CD14-positive monocyte (primary cell): ENCODE measurements around the gene DHFR2. TPM values are rescaled to one million over a fixed set of nuclear protein-coding genes. Genes with fewer than 3 reads are reported as not detected.

ENCODE experiments used
- DNase-seq, 3 donors: peaks; one replicate each; pipeline ENCODE4 v3.0.0-alpha.2; 2011 to 2022
- H2AFZ ChIP-seq: 2 replicates; pipeline ENCODE4 v1.6.0; 2012; ENCODE audit warnings: mild to moderate bottlenecking, low read depth, low read length, inconsistent platforms; ENCODE audit not compliant: insufficient read depth, poor library complexity, severe bottlenecking
- H3K27ac ChIP-seq, 2 donors: 1 replicate in 1 of 2; 2 replicates in 1 of 2; pipeline ENCODE4 v1.5.1; 2012 to 2013; ENCODE audit warnings: low read length in 2 of 2, control low read depth in 1 of 2, inconsistent platforms in 1 of 2, low read depth in 1 of 2, mild to moderate bottlenecking in 1 of 2
- H3K27me3 ChIP-seq, 2 donors: one replicate each; pipeline versions ENCODE4 v1.6.0 to v1.6.1; 2011 to 2013; ENCODE audit warnings: low read length in 2 of 2; ENCODE audit not compliant: control insufficient read depth in 2 of 2, insufficient read depth in 2 of 2
- H3K36me3 ChIP-seq, 2 donors: replicated peaks in 1 of 2; 1 replicate in 1 of 2; 2 replicates in 1 of 2; pipeline versions ENCODE4 v1.5.1 to v1.6.1; 2012 to 2013; ENCODE audit warnings: low read length in 2 of 2, control low read depth in 1 of 2, inconsistent platforms in 1 of 2, mild to moderate bottlenecking in 1 of 2; ENCODE audit not compliant: insufficient read depth in 2 of 2, control insufficient read depth in 1 of 2
- H3K4me1 ChIP-seq, 2 donors: 1 replicate in 1 of 2; 2 replicates in 1 of 2; pipeline versions ENCODE4 v1.5.1 to v1.6.1; 2012 to 2013; ENCODE audit warnings: low read length in 2 of 2, control low read depth in 1 of 2, inconsistent platforms in 1 of 2, mild to moderate bottlenecking in 1 of 2, moderate library complexity in 1 of 2; ENCODE audit not compliant: insufficient read depth in 2 of 2, control insufficient read depth in 1 of 2
- H3K4me2 ChIP-seq: replicated peaks from 2 replicates; pipeline ENCODE3; 2012; ENCODE audit warnings: low read length, moderate library complexity, mild to moderate bottlenecking; ENCODE audit not compliant: poor library complexity, severe bottlenecking; ENCODE audit errors: extremely low read depth
- H3K4me3 ChIP-seq, 3 experiments: fragments of 200-600 bp in 1 of 3; sonication (generic) in 1 of 3; replicated peaks in 1 of 3; 1 replicate in 2 of 3; 2 replicates in 1 of 3; pipeline ENCODE4 v1.5.1; 2011 to 2013; ENCODE audit warnings: low read length in 3 of 3, mild to moderate bottlenecking in 3 of 3, control low read depth in 2 of 3, low read depth in 2 of 3, inconsistent platforms in 1 of 3, moderate library complexity in 1 of 3
- H3K79me2 ChIP-seq: 2 replicates; pipeline ENCODE4 v1.6.0; 2012; ENCODE audit warnings: mild to moderate bottlenecking, control low read depth, inconsistent platforms, low read length, moderate library complexity; ENCODE audit not compliant: insufficient read depth
- H3K9ac ChIP-seq: 2 replicates; pipeline ENCODE4 v1.6.0; 2017; ENCODE audit warnings: low read length, mild to moderate bottlenecking; ENCODE audit not compliant: insufficient read depth, poor library complexity, severe bottlenecking
- H3K9me3 ChIP-seq, 2 donors: replicated peaks in 1 of 2; 1 replicate in 1 of 2; 2 replicates in 1 of 2; pipeline versions ENCODE4 v1.5.1 to v1.6.1; 2012 to 2013; ENCODE audit warnings: low read length in 2 of 2, control low read depth in 1 of 2; ENCODE audit not compliant: control insufficient read depth in 1 of 2, insufficient read depth in 1 of 2
- H4K20me1 ChIP-seq: 2 replicates; pipeline ENCODE4 v1.6.0; 2012; ENCODE audit warnings: mild to moderate bottlenecking, low read length, control low read depth, moderate library complexity; ENCODE audit not compliant: insufficient read depth
- H3K27ac Mint-ChIP-seq, 7 donors: one replicate each; pipeline ENCODE4 v1.8.0; 2020; ENCODE audit warnings: mild to moderate bottlenecking in 7 of 7, mixed read lengths in 7 of 7, moderate library complexity in 6 of 7, inconsistent platforms in 2 of 7
- H3K27me3 Mint-ChIP-seq, 3 donors: one replicate each; pipeline ENCODE4 v1.8.0; 2021 to 2022; ENCODE audit warnings: low read depth in 3 of 3, mild to moderate bottlenecking in 3 of 3, mixed read lengths in 3 of 3, moderate library complexity in 3 of 3, inconsistent platforms in 1 of 3
- H3K36me3 Mint-ChIP-seq, 2 donors: one replicate each; pipeline ENCODE4 v1.8.0; 2020; ENCODE audit warnings: mixed read lengths in 2 of 2, inconsistent platforms in 1 of 2, mild to moderate bottlenecking in 1 of 2
- H3K4me1 Mint-ChIP-seq: one replicate; pipeline ENCODE4 v1.8.0; 2020; ENCODE audit warnings: mild to moderate bottlenecking, mixed read lengths
- H3K4me3 Mint-ChIP-seq, 2 donors: one replicate each; pipeline ENCODE4 v1.8.0; 2020; ENCODE audit warnings: mild to moderate bottlenecking in 2 of 2, mixed read lengths in 2 of 2, moderate library complexity in 1 of 2
- H3K9me3 Mint-ChIP-seq, 7 donors: one replicate each; pipeline ENCODE4 v1.8.0; 2020 to 2022; ENCODE audit warnings: mixed read lengths in 7 of 7, mild to moderate bottlenecking in 6 of 7, moderate library complexity in 6 of 7, inconsistent platforms in 2 of 7
- CTCF ChIP-seq: fragments of 200-600 bp; IDR thresholded peaks from one replicate; pipeline ENCODE4 v1.8.0; 2022; ENCODE audit warnings: antibody characterized with exemption, mild to moderate bottlenecking
- WGBS: methylation state at CpG from one replicate; pipeline ENCODE4 v1.1.5; 2013; ENCODE audit warnings: missing lambda C conversion rate; ENCODE audit not compliant: insufficient coverage; 5-methylcytosine and 5-hydroxymethylcytosine counted together
- intact Hi-C, 2 donors: fragments of 100-400 bp; cut with micrococcal nuclease; formaldehyde crosslinking; loops; one replicate each; pipeline versions ENCODE4 v1.15.0 to v1.15.1; 2023
- polyA plus RNA-seq, 3 donors: library from polyadenylated mRNA; depleted of rRNA in 1 of 3; unstranded in 2 of 3; stranded (reverse) in 1 of 3; fragments of 300-500 nt in 2 of 3; fragments of >200 nt in 1 of 3; fragmentation: Illumina TruSeq in 2 of 3; gene quantifications; 1 replicate in 2 of 3; 2 replicates in 1 of 3; pipeline ENCODE4 v1.2.3, GENCODE V29; 2012 to 2021

The DHFR2 gene
- polyA plus RNA-seq, 3 donors: 0.35 to 2.8 (median 1.2) TPM

- Mint-ChIP-seq H3K4me3 (no peak overlapping the region), H3K27me3 (peaks cover 0 to 1% (median 0%) of the 10 kb centered on the region in 3 donors), H3K4me1 (peaks cover 36% of the 10 kb centered on the region), H3K36me3 (peaks cover 26 to 27% of the 10 kb centered on the region in 2 donors), H3K9me3 (peaks cover 0 to 4% (median 2%) of the 10 kb centered on the region in 7 donors), H3K27ac (peak overlapping the region in 3 of 7 donors; percentile 23 to 57 (median 38))
- Histone ChIP-seq H3K4me2 (no peak overlapping the region), H3K27ac (peak overlapping the region in 1 of 2 donors; percentile 94), H2AFZ (no peak overlapping the region), H3K36me3 (peaks cover 0 to 26% of the 10 kb centered on the region in 2 donors), H3K27me3 (no peaks in the 10 kb centered on the region), H3K79me2 (peaks cover 71% of the 10 kb centered on the region), H4K20me1 (peaks cover 25% of the 10 kb centered on the region), H3K9me3 (no peaks in the 10 kb centered on the region), H3K9ac (no peak overlapping the region), H3K4me1 (peaks cover 31 to 39% of the 10 kb centered on the region in 2 donors), H3K4me3 (no peak overlapping the region)
- TF ChIP-seq CTCF: no peak
- WGBS: no CpG with 5 or more reads among the region's 1 CpG
- intact Hi-C loops: loop anchor here (5.0 kb wide), 1 partner anchor 59 kb away; no protein-coding TSS in a partner anchor
- no peak for DNase-seq
Measured at GRCh38 chr3:94065819-94066480, 3.2 kb upstream of the DHFR2 start.

GRCh38 chr3:94065122-94065521 lies 2.4 kb upstream of the DHFR2 start:
- Histone ChIP-seq H3K4me2 (peak overlapping the region; percentile 85), H3K36me3 (peaks cover 0 to 26% of the 10 kb centered on the region in 2 donors), H3K4me3 (peak overlapping the region in 1 of 3 experiments; percentile 80), H2AFZ (no peak overlapping the region), H3K27ac (peak overlapping the region in 1 of 2 donors; percentile 94), H3K4me1 (peaks cover 31 to 39% of the 10 kb centered on the region in 2 donors), H3K79me2 (peaks cover 64% of the 10 kb centered on the region), H3K9ac (no peak overlapping the region), H3K9me3 (no peaks in the 10 kb centered on the region), H4K20me1 (peaks cover 16% of the 10 kb centered on the region), H3K27me3 (no peaks in the 10 kb centered on the region)
- intact Hi-C loops: loop anchor here (5.0 kb wide), 1 partner anchor 58 kb away; no protein-coding TSS in a partner anchor
- Mint-ChIP-seq H3K4me3 (peak overlapping the region in 1 of 2 donors; percentile 35), H3K27me3 (peaks cover 0 to 1% (median 0%) of the 10 kb centered on the region in 3 donors), H3K4me1 (peaks cover 36% of the 10 kb centered on the region), H3K9me3 (peaks cover 0 to 4% (median 2%) of the 10 kb centered on the region in 7 donors), H3K36me3 (peaks cover 25 to 30% of the 10 kb centered on the region in 2 donors), H3K27ac (peak overlapping the region; percentile 70 to 100 (median 88))
- DNase-seq: no peak
- no CpG with 5 or more reads among the region's 1 CpG for WGBS
- no peak for TF ChIP-seq CTCF
